ENCODE results near the gene TBC1D22A. TPM values are rescaled to one million over a fixed set of nuclear protein-coding genes. Genes with fewer than 3 reads are reported as not detected.

TBC1D22A gene
- total and polyA plus RNA-seq, 8 donors: 13.3 to 53.1 (median 21.5) TPM

- Histone ChIP-seq H3K27ac (no peak overlapping the region), H3K4me3 (no peak overlapping the region), H3K9me3 (no peaks in the 10 kb centered on the region), H3K36me3 (peaks cover 4 to 34% (median 32%) of the 10 kb centered on the region in 4 donors), H3K27me3 (no peaks in the 10 kb centered on the region), H3K4me1 (peaks cover 0 to 4% (median 0%) of the 10 kb centered on the region in 4 donors)
- intact Hi-C loops (cut with DNase I; ENCODE audit: low total_unique reads): no loop called here
- no peak for DNase-seq
- TF ChIP-seq EP300 (IDR thresholded peaks at IDR 0.05) (no peak), POLR2A (IDR thresholded peaks at IDR 0.05) (no peak), POLR2AphosphoS5 (IDR thresholded peaks at IDR 0.05) (no peak), CTCF (IDR thresholded peaks at IDR 0.05) (no peak)
- 75 to 80% (median 78%) methylated on average over 12 of the region's 12 CpGs for WGBS, 5 donors
These were observed 248.8 kb downstream of the TBC1D22A start for GRCh38 chr22:47011131-47011858.

- Histone ChIP-seq H3K9me3 (no peaks in the 10 kb centered on the region), H3K27me3 (no peaks in the 10 kb centered on the region), H3K36me3 (peaks cover 4 to 39% (median 35%) of the 10 kb centered on the region in 4 donors), H3K4me3 (no peak overlapping the region), H3K4me1 (peaks cover 0 to 4% (median 0%) of the 10 kb centered on the region in 4 donors), H3K27ac (no peak overlapping the region)
- intact Hi-C loops (cut with DNase I; ENCODE audit: low total_unique reads): no loop called here
- 82 to 86% (median 84%) methylated on average over 8 of the region's 8 CpGs for WGBS, 5 donors
- TF ChIP-seq EP300 (IDR thresholded peaks at IDR 0.05) (no peak), POLR2AphosphoS5 (IDR thresholded peaks at IDR 0.05) (no peak), CTCF (IDR thresholded peaks at IDR 0.05) (no peak), POLR2A (IDR thresholded peaks at IDR 0.05) (no peak)
- no peak for DNase-seq
These were observed 249.4 kb downstream of the TBC1D22A start for GRCh38 chr22:47011859-47012258.

GRCh38 chr22:47012589-47013370, 250.3 kb downstream of the TBC1D22A start:
- Histone ChIP-seq H3K4me1 (peaks cover 0 to 4% (median 0%) of the 10 kb centered on the region in 4 donors), H3K36me3 (peaks cover 4 to 39% (median 28%) of the 10 kb centered on the region in 4 donors), H3K9me3 (no peaks in the 10 kb centered on the region), H3K27me3 (no peaks in the 10 kb centered on the region), H3K4me3 (no peak overlapping the region), H3K27ac (no peak overlapping the region)
- WGBS, 5 donors: 83 to 93% (median 87%) methylated on average over 20 of the region's 20 CpGs
- TF ChIP-seq EP300 (IDR thresholded peaks at IDR 0.05) (no peak), CTCF (IDR thresholded peaks at IDR 0.05) (no peak), POLR2AphosphoS5 (IDR thresholded peaks at IDR 0.05) (no peak), POLR2A (IDR thresholded peaks at IDR 0.05) (no peak)
- DNase-seq: no peak
- intact Hi-C loops (cut with DNase I; ENCODE audit: low total_unique reads): no loop called here

- H3K27ac ChIP-seq: no peak overlapping the region
- WGBS, 5 donors: 92 to 98% (median 96%) methylated on average over 22 to 23 of the region's 23 CpGs
- no peak overlapping the region for H3K4me3 ChIP-seq
- TF ChIP-seq POLR2A (IDR thresholded peaks at IDR 0.05): no peak
- peak in 1 of 2 donors; percentile 22 for DNase-seq
- H3K9me3 ChIP-seq: no peaks in the 10 kb centered on the region
- peaks cover 4 to 30% (median 24%) of the 10 kb centered on the region in 4 donors for H3K36me3 ChIP-seq
- intact Hi-C loops (cut with DNase I; ENCODE audit: low total_unique reads): no loop called here
- no peaks in the 10 kb centered on the region for H3K27me3 ChIP-seq
- H3K4me1 ChIP-seq: peaks cover 0 to 4% (median 0%) of the 10 kb centered on the region in 4 donors
These were observed 251.6 kb downstream of the TBC1D22A start for GRCh38 chr22:47013861-47014635.
